Naive B cell (primary cell): Measurements from ENCODE around the gene BMP7. TPM values are rescaled to one million over a fixed set of nuclear protein-coding genes. Genes with fewer than 3 reads are reported as not detected.

Experiments used
- ATAC-seq, 2 donors: fragments of 150-1000 bp; cut with Tn5 transposase; 2 replicates each; pipeline ENCODE4 v1.10.0; 2021; ENCODE audit warnings: low read depth in 2 of 2, mild to moderate bottlenecking in 2 of 2, moderate library complexity in 2 of 2
- DNase-seq: peaks from one replicate; pipeline ENCODE4 v3.0.0; 2022
- H3K27ac Mint-ChIP-seq, 6 donors: one replicate each; pipeline ENCODE4 v1.8.0; 2020 to 2022; ENCODE audit warnings: mild to moderate bottlenecking in 6 of 6, mixed read lengths in 6 of 6, moderate library complexity in 5 of 6, inconsistent platforms in 2 of 6
- H3K27me3 Mint-ChIP-seq, 3 donors: one replicate each; pipeline ENCODE4 v1.8.0; 2021 to 2022; ENCODE audit warnings: mixed read lengths in 3 of 3, mild to moderate bottlenecking in 1 of 3
- H3K36me3 Mint-ChIP-seq, 2 donors: one replicate each; pipeline ENCODE4 v1.8.0; 2020 to 2022; ENCODE audit warnings: mixed read lengths in 2 of 2, inconsistent platforms in 1 of 2, mild to moderate bottlenecking in 1 of 2
- H3K4me1 Mint-ChIP-seq, 3 donors: one replicate each; pipeline ENCODE4 v1.8.0; 2020 to 2022; ENCODE audit warnings: mixed read lengths in 3 of 3, inconsistent platforms in 1 of 3, mild to moderate bottlenecking in 1 of 3, moderate library complexity in 1 of 3
- H3K4me3 Mint-ChIP-seq, 8 donors: one replicate each; pipeline ENCODE4 v1.8.0; 2020 to 2022; ENCODE audit warnings: mild to moderate bottlenecking in 8 of 8, mixed read lengths in 8 of 8, moderate library complexity in 8 of 8, inconsistent platforms in 2 of 8
- H3K9me3 Mint-ChIP-seq, 7 donors: one replicate each; pipeline ENCODE4 v1.8.0; 2020 to 2022; ENCODE audit warnings: mixed read lengths in 7 of 7, mild to moderate bottlenecking in 5 of 7, inconsistent platforms in 2 of 7, moderate library complexity in 1 of 7
- polyA plus RNA-seq, 6 donors: library from polyadenylated mRNA; unstranded; fragments of 300-500 nt; fragmentation: Illumina TruSeq; gene quantifications; one replicate each; pipeline ENCODE4 v1.2.3, GENCODE V29; 2021; ENCODE audit warnings: low read depth in 6 of 6

Gene BMP7
- polyA plus RNA-seq, 6 donors from 2014 or later = not detected

DNA sequence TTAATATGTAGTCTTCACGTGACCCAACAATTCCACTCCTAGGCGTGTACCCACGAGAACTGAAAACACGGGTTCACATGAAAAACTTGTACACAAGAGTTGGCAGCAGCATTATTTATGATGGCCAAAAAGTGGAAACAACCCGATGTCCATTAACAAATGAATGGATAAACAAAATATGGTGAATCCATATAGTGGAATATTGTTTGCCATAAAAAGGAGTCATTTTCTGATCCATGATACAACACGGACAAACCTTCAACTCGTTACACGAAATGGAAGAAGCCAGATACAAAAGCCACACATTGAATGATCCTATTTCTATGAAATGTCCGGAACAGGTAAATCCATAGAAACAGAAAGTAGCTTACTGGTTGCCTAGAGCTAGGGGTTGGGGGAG is 78.4 kb downstream of the BMP7 start:
- H3K27me3 Mint-ChIP-seq = peaks cover 0 to 11% (median 4%) of the 10 kb centered on the region in 3 donors
- ATAC-seq (no peak), DNase-seq (no peak)
- H3K4me3 Mint-ChIP-seq = no peak overlapping the region
- no peaks in the 10 kb centered on the region for H3K4me1 Mint-ChIP-seq
- peaks cover 0 to 6% (median 2%) of the 10 kb centered on the region in 7 donors for H3K9me3 Mint-ChIP-seq
- peak overlapping the region in 1 of 6 donors; percentile 81 for H3K27ac Mint-ChIP-seq
- H3K36me3 Mint-ChIP-seq = no peaks in the 10 kb centered on the region

- Mint-ChIP-seq H3K27me3 (peaks cover 0 to 11% (median 4%) of the 10 kb centered on the region in 3 donors), H3K4me1 (no peaks in the 10 kb centered on the region), H3K27ac (no peak overlapping the region), H3K9me3 (peaks cover 0 to 6% (median 2%) of the 10 kb centered on the region in 7 donors), H3K36me3 (no peaks in the 10 kb centered on the region), H3K4me3 (no peak overlapping the region)
- no peak for DNase-seq
- ATAC-seq = no peak
Observed at GRCh38 chr20:57187068-57187634, 79.3 kb downstream of the BMP7 start.

DNA sequence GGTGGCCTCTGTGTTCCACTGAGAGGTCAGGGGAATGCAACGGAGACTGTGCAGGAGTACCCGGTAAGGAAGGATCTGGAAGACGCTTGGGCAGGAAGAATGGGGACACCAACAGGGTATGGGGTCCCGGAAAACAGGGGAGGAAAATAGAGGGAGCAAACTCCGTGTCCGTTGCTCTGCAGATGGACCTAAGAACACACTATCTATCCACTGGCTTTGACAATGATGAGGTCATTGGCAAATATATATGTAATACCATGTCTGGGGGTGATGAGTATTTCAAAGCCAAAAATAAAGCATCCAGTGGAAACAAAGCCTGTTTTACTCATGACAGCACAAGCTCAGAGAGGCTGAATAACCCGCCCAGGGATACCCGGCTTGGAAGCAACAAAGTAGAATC is 80.2 kb downstream of the BMP7 start:
- Mint-ChIP-seq H3K9me3 (peaks cover 0 to 6% (median 2%) of the 10 kb centered on the region in 7 donors), H3K27ac (no peak overlapping the region), H3K36me3 (no peaks in the 10 kb centered on the region), H3K27me3 (peaks cover 0 to 19% (median 4%) of the 10 kb centered on the region in 3 donors), H3K4me1 (no peaks in the 10 kb centered on the region), H3K4me3 (no peak overlapping the region)
- no peak for DNase-seq
- no peak for ATAC-seq

- Mint-ChIP-seq H3K4me3 (no peak overlapping the region), H3K9me3 (peaks cover 0 to 6% (median 2%) of the 10 kb centered on the region in 7 donors), H3K27ac (no peak overlapping the region), H3K36me3 (no peaks in the 10 kb centered on the region), H3K27me3 (peaks cover 4 to 25% (median 5%) of the 10 kb centered on the region in 3 donors), H3K4me1 (no peaks in the 10 kb centered on the region)
- DNase-seq = no peak
- ATAC-seq = no peak
Observed at GRCh38 chr20:57185188-57185743, 81.2 kb downstream of the BMP7 start.

- Mint-ChIP-seq H3K4me3 (no peak overlapping the region), H3K27me3 (peaks cover 4 to 30% (median 9%) of the 10 kb centered on the region in 3 donors), H3K4me1 (no peaks in the 10 kb centered on the region), H3K9me3 (peaks cover 0 to 6% (median 2%) of the 10 kb centered on the region in 7 donors), H3K36me3 (no peaks in the 10 kb centered on the region), H3K27ac (no peak overlapping the region)
- DNase-seq (no peak), ATAC-seq (no peak)
Observed at GRCh38 chr20:57183457-57184009, 82.9 kb downstream of the BMP7 start.

DNA sequence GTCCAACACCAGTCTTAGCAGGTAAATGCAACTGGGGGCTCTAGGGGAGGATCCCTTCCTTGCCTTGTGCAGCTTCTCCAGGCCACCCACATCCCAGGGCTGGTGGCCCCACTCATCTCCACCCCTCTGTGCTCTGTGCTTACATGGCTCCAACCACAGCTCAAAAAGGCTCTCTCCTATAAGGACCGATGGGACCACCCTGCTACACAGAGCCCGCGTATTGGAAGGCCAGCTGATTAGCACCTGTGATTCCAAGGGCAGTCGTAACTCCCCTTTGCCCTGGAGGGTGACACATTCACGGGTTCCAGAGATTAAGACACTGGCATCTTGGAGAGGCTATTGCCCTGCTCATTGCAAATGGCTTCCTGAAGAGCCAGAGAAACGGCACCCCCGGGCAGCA is 84.8 kb downstream of the BMP7 start:
- H3K27me3 Mint-ChIP-seq = peaks cover 8 to 43% (median 19%) of the 10 kb centered on the region in 3 donors
- DNase-seq (no peak), ATAC-seq (no peak)
- peaks cover 0 to 9% of the 10 kb centered on the region in 2 donors for H3K36me3 Mint-ChIP-seq
- peaks cover 0 to 7% (median 4%) of the 10 kb centered on the region in 7 donors for H3K9me3 Mint-ChIP-seq
- H3K4me1 Mint-ChIP-seq = no peaks in the 10 kb centered on the region
- H3K4me3 Mint-ChIP-seq = no peak overlapping the region
- H3K27ac Mint-ChIP-seq = no peak overlapping the region

- Mint-ChIP-seq H3K4me3 (no peak overlapping the region), H3K36me3 (peaks cover 0 to 9% of the 10 kb centered on the region in 2 donors), H3K9me3 (peaks cover 0 to 7% (median 4%) of the 10 kb centered on the region in 7 donors), H3K27me3 (peaks cover 8 to 43% (median 19%) of the 10 kb centered on the region in 3 donors), H3K4me1 (no peaks in the 10 kb centered on the region), H3K27ac (no peak overlapping the region)
- ATAC-seq (no peak), DNase-seq (no peak)
Observed at GRCh38 chr20:57180954-57181353, 85.5 kb downstream of the BMP7 start.

DNA sequence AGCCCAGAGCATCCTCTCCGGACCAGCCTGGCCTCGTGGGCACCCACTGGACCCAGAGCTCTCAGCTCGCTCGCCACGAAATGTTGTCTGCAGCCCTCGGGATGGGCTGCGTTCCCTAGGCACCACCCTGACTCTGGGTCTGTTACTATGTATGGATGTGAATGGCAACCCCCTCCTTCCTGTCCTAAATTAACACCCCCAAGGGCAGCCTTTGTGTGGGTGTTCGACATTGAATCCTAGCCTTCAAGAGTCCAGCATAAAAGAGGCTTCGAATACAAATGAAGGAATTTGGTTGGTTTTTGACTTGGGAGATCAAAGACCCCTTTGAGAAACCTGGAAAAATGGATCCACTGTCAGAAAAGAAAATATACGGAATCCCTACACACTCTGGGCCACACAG is 86.1 kb downstream of the BMP7 start:
- Mint-ChIP-seq H3K9me3 (peaks cover 0 to 7% (median 4%) of the 10 kb centered on the region in 7 donors), H3K27me3 (peaks cover 12 to 43% (median 19%) of the 10 kb centered on the region in 3 donors), H3K4me1 (no peaks in the 10 kb centered on the region), H3K27ac (no peak overlapping the region), H3K36me3 (peaks cover 0 to 9% of the 10 kb centered on the region in 2 donors), H3K4me3 (no peak overlapping the region)
- no peak for ATAC-seq
- DNase-seq = no peak

DNA sequence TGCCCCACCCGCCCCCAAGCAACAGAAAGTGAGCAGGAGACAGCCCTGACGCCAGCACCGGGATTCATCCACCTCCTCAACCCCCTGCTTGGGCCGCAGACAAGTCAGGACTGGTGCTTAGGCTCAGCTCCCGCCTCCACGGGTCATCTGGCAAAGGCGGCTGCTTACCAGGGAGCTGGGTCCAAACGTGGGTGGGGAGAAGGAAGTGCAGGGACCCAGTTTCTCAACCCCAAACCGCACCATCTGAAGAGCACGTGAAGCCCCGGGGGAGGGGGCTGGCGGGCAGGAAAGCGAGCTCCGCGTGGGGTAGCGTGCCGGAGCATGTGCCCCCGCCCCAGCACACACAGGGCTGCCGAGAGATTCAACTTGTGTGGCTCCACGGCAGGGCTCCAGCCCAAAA is 87.2 kb downstream of the BMP7 start:
- H3K9me3 Mint-ChIP-seq = peaks cover 0 to 5% (median 4%) of the 10 kb centered on the region in 7 donors
- DNase-seq (no peak), ATAC-seq (no peak)
- H3K4me1 Mint-ChIP-seq = no peaks in the 10 kb centered on the region
- peaks cover 0 to 9% of the 10 kb centered on the region in 2 donors for H3K36me3 Mint-ChIP-seq
- H3K4me3 Mint-ChIP-seq = peak overlapping the region in 1 of 8 donors; percentile 29
- no peak overlapping the region for H3K27ac Mint-ChIP-seq
- peaks cover 15 to 36% (median 19%) of the 10 kb centered on the region in 3 donors for H3K27me3 Mint-ChIP-seq

GRCh38 chr20:57178582-57179111 is 87.8 kb downstream of the BMP7 start:
- Mint-ChIP-seq H3K4me3 (peak overlapping the region in 1 of 8 donors; percentile 25), H3K4me1 (no peaks in the 10 kb centered on the region), H3K27me3 (peaks cover 15 to 32% (median 19%) of the 10 kb centered on the region in 3 donors), H3K9me3 (peaks cover 0 to 5% (median 4%) of the 10 kb centered on the region in 7 donors), H3K36me3 (peaks cover 0 to 9% of the 10 kb centered on the region in 2 donors), H3K27ac (no peak overlapping the region)
- ATAC-seq (no peak), DNase-seq (no peak)

- Mint-ChIP-seq H3K27me3 (peaks cover 11 to 32% (median 19%) of the 10 kb centered on the region in 3 donors), H3K4me3 (no peak overlapping the region), H3K36me3 (peaks cover 0 to 9% of the 10 kb centered on the region in 2 donors), H3K9me3 (peaks cover 0 to 5% (median 4%) of the 10 kb centered on the region in 7 donors), H3K27ac (peak overlapping the region in 1 of 6 donors; percentile 17), H3K4me1 (no peaks in the 10 kb centered on the region)
- no peak for DNase-seq
- no peak for ATAC-seq
Observed at GRCh38 chr20:57177636-57178280, 88.7 kb downstream of the BMP7 start.

DNA sequence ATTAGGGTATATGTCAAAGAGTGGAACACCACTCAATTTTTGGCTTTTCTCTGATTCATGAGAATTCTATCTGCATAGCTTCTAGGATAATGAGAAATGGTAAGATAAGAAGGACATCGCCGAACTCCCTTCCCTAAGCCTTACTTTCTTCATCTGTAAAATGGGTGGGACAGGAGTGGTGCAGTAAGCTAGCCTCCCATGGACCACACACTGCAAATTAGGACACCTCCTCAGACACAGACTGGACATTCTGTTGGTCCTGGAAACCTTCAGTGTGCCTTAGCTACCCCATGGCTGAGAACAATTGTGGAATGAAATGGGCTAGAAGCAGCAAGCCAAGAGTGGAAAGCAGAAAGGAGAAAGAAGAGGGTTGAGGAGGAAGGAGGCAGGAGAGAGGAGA is 89.6 kb downstream of the BMP7 start:
- peaks cover 16 to 31% (median 19%) of the 10 kb centered on the region in 3 donors for H3K27me3 Mint-ChIP-seq
- DNase-seq (no peak), ATAC-seq (no peak)
- no peak overlapping the region for H3K4me3 Mint-ChIP-seq
- no peaks in the 10 kb centered on the region for H3K4me1 Mint-ChIP-seq
- peaks cover 0 to 9% of the 10 kb centered on the region in 2 donors for H3K36me3 Mint-ChIP-seq
- peaks cover 0 to 5% (median 4%) of the 10 kb centered on the region in 7 donors for H3K9me3 Mint-ChIP-seq
- no peak overlapping the region for H3K27ac Mint-ChIP-seq

GRCh38 chr20:57175397-57176010 is 90.9 kb downstream of the BMP7 start:
- H3K36me3 Mint-ChIP-seq = peaks cover 0 to 9% of the 10 kb centered on the region in 2 donors
- peaks cover 16 to 21% (median 16%) of the 10 kb centered on the region in 3 donors for H3K27me3 Mint-ChIP-seq
- H3K27ac Mint-ChIP-seq = peak overlapping the region in 2 of 6 donors; percentile 39 to 53
- no peaks in the 10 kb centered on the region for H3K4me1 Mint-ChIP-seq
- no peak for DNase-seq
- no peak overlapping the region for H3K4me3 Mint-ChIP-seq
- no peak for ATAC-seq
- peaks cover 0 to 10% (median 4%) of the 10 kb centered on the region in 7 donors for H3K9me3 Mint-ChIP-seq
